Skin of body (tissue), 2 donors: Measurements from ENCODE around the gene LSM11. TPM values are rescaled to one million over a fixed set of nuclear protein-coding genes. Genes with fewer than 3 reads are reported as not detected.
"Not testable (repeated sequence)": the region's sequence is repeated elsewhere in the genome, so short reads cannot be mapped to it uniquely, and the experiment has no call there.

Experiments used
- DNase-seq: peaks from one replicate; lab custom pipeline; 2025; lab: John Stamatoyannopoulos, UW
- total RNA-seq: library from RNA; depleted of rRNA; stranded (reverse); fragments of >200 nt; gene quantifications from one replicate; pipeline ENCODE4 v1.2.3, GENCODE V29; 2014

LSM11 gene
- total RNA-seq: 4.5 TPM

GRCh38 chr5:157743163-157744050 lies at the start of gene LSM11:
Gene LSM11 (plus strand): TSS chr5:157743712. CDS start chr5:157743751, 39 bp downstream.
- peak; percentile 79 for DNase-seq

GRCh38 chr5:157693816-157694215 lies 49.7 kb upstream of the LSM11 start:
- not testable (repeated sequence) for DNase-seq

DNA sequence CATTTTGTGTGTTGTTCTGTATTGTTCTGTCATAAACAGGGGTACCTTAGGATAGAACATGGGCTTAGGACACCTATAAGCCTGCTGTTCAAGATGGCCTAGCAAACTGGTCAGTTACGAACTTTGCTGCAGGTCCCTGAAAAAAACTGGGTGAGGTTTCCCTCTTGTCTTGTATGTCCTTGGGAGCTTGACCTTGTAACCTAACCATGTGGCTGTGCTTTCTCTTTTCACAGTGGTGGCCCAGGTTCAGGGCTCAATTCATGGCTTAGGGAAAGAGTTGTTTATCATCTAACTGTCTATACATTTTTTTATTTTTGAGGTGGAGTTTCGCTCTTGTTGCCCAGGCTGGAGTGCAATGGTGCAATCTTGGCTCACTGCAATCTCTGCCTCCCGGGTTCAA lies 47.4 kb upstream of the LSM11 start:
- DNase-seq: not testable (repeated sequence)

GRCh38 chr5:157698674-157699073 lies 44.8 kb upstream of the LSM11 start:
- DNase-seq: not testable (repeated sequence)

- DNase-seq: no peak
These were observed 39.8 kb upstream of the LSM11 start for GRCh38 chr5:157703736-157704135.

GRCh38 chr5:157708866-157709265 lies 34.6 kb upstream of the LSM11 start:
- DNase-seq: no peak

DNA sequence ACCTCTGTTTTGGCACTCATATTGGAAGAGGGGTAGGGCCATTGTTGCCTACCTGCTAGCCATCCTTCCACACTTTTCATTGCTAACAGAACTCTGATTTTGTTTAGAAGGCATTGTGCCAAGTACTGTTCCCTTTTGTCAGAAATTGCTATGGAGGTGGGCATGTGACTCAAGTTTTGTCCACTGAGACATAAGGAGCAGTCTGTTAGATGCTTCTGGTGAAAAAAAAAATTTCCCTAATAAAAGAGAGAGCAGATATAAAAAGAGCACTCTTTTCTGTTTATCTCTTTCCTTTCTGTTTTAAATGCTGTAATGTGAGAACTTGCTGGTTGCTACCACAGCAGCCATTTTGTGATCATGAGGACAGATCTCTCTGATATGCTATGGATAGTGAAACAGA lies 34.2 kb upstream of the LSM11 start:
- DNase-seq: no peak

- DNase-seq: no peak
These were observed 33.1 kb upstream of the LSM11 start for GRCh38 chr5:157710431-157710830.

- DNase-seq: no peak
These were observed 32.6 kb upstream of the LSM11 start for GRCh38 chr5:157710882-157711281.

DNA sequence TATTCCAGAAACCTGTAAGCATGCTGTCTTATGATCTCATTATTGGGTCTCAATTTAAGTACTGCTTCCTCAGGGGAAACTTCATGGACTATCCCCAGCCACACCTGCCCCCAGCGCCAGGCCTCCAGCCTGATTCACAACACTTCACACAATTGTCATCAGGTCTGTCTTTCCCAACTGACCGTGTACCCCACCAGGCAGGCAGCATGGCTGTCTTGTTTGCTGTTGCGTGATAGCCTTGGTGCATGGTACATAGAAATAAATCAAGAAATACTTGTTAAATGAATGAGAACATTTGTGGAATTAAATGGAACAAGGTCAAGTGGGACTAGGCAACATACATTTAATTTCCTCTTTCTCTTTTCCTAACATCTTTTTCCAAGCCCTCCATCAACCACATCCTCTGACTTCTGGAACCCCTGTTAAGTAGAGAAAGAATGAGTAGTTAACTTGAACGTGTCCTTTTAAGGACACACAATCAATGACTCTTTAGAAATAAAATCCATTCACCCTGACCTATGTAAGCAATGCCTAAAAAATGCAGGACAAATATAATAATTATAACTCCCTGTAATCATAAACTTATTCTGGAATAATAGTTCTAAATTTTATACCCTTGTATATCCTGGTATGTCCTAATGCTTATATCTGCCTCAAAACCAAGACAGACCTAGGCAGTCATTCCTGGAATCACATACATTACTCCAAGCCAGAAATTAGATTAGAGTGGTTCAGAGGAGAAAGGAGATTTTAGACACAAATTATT lies 29.5 kb upstream of the LSM11 start:
- DNase-seq: no peak

DNA sequence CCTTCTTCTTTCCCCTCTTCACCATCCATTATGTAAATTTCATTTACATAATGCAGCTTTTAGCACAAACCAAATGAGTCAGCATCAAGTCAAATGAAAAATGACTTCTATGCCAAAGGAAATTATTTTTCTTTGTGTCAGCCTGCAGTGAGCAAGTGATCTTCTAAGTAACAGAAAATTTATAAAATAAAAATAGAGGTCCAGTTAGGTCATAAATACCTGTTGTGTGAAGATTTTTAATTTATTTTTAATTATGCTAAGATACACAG lies 29.0 kb upstream of the LSM11 start:
- DNase-seq: no peak

DNA sequence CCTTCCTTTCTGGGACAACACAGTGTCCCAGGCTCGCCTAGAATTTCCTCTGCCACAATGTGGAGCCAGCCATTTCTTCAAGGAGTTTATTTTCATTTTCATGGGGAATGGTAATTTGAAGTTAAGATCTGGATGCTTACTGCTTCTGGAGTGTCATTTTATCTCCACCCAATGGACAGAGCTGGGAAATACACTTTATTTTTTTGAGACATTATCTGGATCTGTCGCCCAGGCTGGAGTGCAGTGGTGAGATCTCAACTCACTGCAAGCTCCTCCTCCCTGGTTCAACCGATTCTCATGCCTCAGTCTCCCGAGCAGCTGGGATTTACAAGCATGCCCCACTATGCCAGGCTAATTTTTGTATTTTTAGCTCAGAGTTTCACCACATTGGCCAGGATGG lies 25.0 kb upstream of the LSM11 start:
- DNase-seq: peak; percentile 42

- DNase-seq: no peak
These were observed 24.3 kb upstream of the LSM11 start for GRCh38 chr5:157719245-157719644.

- DNase-seq: no peak
These were observed 22.4 kb upstream of the LSM11 start for GRCh38 chr5:157721159-157721558.

- DNase-seq: not testable (repeated sequence)
These were observed 20.6 kb upstream of the LSM11 start for GRCh38 chr5:157722895-157723294.

- DNase-seq: not testable (repeated sequence)
These were observed 16.9 kb upstream of the LSM11 start for GRCh38 chr5:157726607-157727006.

- DNase-seq: not testable (repeated sequence)
These were observed 15.7 kb upstream of the LSM11 start for GRCh38 chr5:157727858-157728257.

DNA sequence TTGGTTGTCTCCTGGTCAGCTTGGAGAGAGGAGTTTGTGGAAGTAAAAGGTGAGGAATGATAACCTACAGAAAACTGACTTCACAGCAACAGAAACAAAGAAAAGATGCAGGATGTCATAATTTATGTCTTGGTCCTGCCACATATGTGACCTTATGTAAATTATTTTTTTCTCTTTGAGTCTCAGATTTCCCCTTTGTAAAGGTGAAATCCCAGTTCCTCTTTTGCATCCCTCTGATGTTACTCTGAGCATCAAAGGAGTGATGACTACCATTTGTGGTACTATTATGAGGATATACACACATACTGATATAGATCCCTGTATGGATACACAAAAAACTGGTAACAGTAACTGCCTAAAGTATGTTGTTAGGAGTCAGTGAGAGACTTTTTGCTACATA lies 13.7 kb upstream of the LSM11 start:
- no peak for DNase-seq

DNA sequence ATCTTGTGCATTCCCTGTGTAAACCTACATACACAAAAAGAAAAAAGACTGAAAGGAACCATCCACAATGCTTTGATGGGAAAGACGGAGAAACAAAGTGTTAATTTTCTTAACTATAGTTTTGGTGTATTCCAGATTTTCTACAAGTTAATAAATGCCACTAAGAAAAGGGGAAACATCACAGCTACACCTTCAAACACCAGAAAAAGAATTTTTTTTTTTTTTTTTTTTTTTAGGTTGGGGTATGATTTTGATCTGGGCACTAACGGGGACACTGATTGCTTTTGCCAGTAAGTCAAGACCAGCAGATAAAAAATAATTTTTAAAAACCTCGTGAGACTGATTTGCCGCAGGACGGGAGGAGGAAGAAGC lies 12.6 kb upstream of the LSM11 start:
- DNase-seq: no peak

- peak; percentile 97 for DNase-seq
These were observed 12.0 kb upstream of the LSM11 start, which contains the start of gene THG1L for GRCh38 chr5:157731272-157732129. Gene THG1L (plus strand): TSS chr5:157731420. CDS start chr5:157731441, 21 bp downstream.

- no peak for DNase-seq
These were observed 11.4 kb upstream of the LSM11 start for GRCh38 chr5:157732130-157732514.
